ENCODE data around the gene INSR.
"Not testable (repeated sequence)": the region's sequence is repeated elsewhere in the genome, so short reads cannot be mapped to it uniquely, and the experiment has no call there.

The INSR gene

GRCh38 chr19:7188698-7189629 lies 105.2 kb downstream of the INSR start:
- peak; percentile 78 for DNase-seq

DNA sequence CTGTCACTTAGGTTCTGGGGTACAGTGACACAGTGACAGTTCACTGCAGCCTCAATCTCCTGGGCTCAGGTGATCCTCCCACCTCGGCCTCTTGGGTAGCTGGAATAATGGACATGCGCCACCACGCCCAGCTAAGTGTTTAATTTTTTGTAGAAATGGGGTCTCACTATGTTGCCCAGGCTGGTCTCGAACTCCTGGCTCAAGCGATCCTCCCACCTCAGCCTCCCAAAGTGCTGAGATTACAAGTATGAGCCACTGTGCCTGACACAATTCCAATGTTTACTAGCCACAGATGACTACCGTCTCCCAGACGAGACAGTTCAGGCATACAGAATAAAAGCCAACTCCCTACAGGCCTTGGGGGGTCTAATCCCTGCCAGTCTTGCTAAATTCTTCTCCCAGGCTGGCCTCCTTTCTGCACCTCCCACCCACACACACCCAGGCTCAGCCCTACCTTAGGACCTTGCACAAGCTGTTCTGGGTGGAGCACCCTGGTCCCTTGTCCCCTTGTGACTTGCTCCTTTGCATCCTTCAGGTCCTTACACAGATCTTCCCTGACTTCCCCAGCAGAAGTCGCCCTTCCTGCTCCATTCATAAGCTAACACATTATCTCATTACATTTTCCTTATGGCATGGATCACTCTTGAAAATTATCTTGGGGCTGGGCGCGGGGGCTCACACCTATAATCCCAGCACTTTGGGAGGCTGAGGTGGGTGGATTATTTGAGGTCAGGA lies 106.4 kb downstream of the INSR start:
- DNase-seq, result no peak

- no peak for DNase-seq
These were observed 111.7 kb downstream of the INSR start for GRCh38 chr19:7182489-7182888.

DNA sequence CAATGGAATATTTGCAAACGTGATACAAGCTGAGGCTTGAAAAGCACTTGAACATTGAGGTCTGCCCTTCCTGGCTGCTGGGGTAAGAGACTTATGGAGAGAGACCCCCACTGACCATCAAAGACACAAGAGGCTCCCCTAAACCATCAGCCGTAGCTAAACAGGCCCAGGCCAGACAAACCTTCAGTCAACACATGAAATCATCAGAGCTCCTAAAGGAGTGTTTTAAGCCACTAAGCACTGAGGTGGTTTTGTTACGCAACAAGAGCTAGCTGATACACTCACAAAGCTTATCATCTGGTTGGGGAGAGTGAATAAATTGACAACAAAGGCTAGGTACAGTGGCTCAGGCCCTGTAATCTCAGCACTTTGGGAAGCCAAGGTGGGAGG lies 114.3 kb downstream of the INSR start:
- DNase-seq, result no peak

- DNase-seq, result no peak
These were observed 116.3 kb downstream of the INSR start for GRCh38 chr19:7177926-7178325.

- DNase-seq, result no peak
These were observed 117.4 kb downstream of the INSR start for GRCh38 chr19:7176792-7177191.

DNA sequence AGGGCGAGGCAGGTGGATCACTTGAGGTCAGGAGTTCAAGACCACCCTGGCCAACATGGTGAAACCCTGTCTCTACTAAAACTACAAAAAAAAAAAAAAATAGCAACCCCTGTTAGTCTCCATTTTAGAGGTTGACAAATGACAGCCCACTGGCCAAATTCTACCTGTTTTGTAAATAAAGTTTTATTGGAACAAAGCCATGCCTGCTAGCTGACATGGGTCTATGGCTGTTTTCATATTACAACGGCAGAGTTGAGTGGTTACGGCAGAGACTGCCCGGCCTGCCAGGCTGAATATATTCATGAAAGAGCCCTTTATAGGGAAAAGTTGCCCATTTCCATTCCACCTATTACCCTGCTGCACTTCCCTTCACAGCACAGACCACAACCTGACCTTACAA lies 121.4 kb downstream of the INSR start:
- DNase-seq, result no peak

GRCh38 chr19:7170983-7171382 lies 123.2 kb downstream of the INSR start:
- no peak for DNase-seq

DNA sequence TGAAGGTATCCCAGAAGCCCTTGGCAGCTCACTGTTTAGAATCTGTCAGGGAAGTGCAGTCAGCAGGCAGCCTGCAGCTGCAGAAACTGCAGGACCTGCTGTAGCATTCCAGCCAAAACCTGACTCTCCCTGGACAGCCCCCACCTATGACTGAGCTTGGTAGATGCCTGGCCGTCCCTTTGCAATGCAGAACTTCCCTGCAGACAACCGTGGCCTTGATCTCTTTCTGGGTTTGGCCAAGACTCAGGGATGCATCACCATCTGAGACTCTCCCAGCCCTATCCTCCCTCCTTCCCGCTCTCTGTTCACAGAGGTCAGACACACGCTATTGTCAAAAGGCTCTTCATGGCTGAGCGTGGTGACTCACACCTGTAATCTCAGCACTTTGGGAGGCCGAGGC lies 125.3 kb downstream of the INSR start:
- DNase-seq, result no peak

GRCh38 chr19:7161292-7161691 lies 132.9 kb downstream of the INSR start:
- no peak for DNase-seq

DNA sequence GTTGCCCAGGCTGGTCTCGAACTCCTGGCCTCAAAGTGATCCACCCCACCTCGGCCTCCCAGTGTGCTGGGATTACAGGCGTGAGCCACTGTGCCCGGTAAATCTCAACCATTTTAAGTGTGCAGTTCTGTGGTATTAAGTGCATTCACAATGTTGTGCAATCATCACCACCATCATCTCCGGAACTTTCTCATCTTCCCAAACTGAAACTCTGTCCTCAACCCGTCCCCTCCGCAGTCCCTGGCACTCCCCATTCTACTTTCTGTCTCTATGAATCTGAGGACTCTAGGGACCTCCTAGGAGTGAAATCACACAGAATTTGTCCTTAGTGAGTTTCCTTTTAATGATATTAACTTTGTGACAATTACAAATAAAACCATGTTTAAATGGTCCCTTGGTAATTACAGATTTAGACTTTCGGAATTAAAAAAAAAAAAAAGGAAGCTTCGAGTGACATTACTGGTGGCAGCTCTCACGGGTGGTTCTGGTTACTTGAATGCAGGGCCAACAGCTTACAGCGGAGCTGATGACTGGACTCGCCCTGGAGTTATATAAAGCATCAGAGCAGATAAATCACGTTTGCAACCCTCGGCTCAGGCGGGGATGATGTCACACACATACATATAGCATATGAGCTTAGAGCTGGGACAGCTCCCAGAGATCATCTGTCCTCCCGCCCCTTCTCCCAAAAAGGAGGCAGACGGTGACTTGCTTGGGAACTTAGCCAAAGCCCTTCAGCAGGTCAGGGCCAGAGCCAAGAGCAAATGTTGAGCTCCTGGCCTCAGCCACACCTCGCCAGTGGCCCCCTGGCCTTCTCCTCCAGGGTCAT lies 134.9 kb downstream of the INSR start:
- DNase-seq, result no peak

DNA sequence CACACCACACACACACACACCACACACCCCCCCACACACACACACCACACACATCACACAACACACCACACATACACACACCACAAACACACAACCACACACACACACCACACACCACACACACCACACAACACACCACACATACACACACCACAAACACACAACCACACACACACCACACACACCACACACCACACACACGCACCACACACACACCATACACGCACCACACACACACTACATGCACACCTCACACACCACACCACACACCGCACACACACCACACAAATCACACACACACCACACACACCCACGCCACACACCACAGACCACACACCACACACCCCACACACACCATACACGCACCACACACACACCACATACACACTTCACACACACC lies 141.2 kb downstream of the INSR start:
- no peak for DNase-seq

GRCh38 chr19:7152568-7152967 lies 141.6 kb downstream of the INSR start:
- DNase-seq, result no peak

DNA sequence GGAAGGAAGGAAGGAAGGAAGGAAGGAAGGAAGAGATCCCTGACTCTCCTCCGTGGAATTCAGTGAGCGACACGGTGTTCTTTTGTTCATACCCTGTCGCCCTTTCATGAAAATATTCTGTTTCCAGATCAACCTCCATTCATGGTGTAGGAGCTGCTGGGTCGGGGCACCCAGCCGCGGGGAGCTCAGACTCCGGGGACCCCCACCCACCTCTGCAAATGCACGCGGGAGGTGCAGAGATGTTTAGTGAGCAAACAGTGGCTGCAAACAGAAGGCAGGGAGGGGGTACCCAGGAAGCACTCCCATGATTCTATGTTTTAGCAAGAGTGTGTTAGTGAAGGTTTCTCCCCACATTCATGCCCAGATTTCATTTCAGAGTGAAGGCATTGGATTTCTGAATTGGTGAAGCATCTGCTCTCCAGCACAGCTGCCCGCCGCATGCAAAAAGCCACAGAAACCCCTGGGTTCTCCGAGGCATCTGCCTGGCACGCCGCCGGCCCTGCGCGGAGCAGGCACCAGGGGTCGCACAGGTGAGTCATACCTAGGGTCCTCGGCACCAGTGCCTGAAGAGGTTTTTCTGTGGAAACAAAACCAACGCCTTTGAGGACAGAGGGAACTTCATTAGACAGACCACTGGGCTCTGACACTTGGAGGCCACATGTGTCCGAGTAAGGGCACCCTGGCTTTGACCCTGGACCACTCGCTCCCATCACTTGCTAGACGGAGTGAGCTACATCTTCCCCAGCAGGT lies 144.1 kb downstream of the INSR start:
- DNase-seq, result no peak

GRCh38 chr19:7147119-7147675 lies 147.0 kb downstream of the INSR start:
- DNase-seq, result not testable (repeated sequence)

DNA sequence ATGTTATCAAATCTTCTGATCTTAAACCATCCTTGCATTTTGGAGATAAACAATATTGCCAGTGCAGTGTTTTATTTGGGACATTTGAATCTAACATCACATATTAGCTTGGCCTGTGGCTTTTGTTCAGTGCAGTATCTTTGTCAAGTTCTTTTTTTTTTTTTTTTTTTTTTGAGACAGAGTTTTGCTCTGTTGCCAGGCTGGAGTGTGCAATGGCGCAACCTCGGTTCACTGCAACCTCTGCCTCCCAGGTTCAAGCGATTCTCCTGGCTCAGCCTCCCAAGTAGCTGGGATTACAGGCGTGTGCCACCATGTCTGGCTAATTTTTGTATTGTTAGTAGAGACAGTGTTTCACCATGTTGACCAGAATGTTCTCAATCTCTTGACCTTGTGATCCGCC lies 148.1 kb downstream of the INSR start:
- not testable (repeated sequence) for DNase-seq

GRCh38 chr19:7145494-7145893 lies 148.7 kb downstream of the INSR start:
- DNase-seq, result no peak

DNA sequence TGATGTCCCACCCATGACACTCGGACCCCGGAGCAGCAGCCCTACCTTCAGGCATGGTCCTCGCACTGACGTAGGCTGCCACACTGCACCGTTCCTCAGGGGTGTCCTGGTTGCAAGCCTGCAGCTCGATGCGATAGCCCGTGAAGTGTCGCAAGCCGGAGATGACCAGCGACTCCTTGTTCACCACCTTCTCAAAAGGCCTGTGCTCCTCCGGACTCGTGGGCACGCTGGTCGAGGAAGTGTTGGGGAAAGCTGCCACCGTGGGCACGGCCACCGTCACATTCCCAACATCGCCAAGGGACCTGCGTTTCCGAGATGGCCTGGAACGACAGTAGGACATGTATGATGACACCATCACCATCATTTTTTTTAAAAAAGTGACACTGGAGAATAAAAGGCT lies 151.4 kb downstream of the INSR start:
- DNase-seq, result no peak

- DNase-seq, result no peak
These were observed 154.1 kb downstream of the INSR start for GRCh38 chr19:7140137-7140536.

GRCh38 chr19:7139095-7139494 lies 155.1 kb downstream of the INSR start:
- no peak for DNase-seq

GRCh38 chr19:7138402-7138801 lies 155.8 kb downstream of the INSR start:
- DNase-seq, result no peak

DNA sequence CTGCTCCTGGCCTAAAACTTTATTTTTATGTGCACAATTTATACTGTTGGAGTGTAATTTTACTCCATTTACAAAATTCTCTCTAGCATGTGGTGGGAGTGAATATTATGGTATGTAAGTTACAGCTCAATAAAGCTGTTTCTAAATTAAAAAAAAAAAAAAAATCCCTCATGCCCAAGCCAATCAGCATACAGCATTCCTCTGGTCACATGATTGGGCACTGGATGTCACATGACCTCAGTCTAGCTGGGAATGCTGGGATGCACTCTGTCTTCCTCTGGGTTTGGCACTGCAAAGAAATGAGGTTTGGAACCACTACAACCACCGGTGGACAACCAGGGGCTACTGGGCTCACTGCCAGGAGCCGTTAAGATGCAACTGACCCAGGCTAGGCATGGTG lies 157.1 kb downstream of the INSR start:
- DNase-seq, result no peak

Data from NCI-H510A (cell line).